PC-3 (cell line): ENCODE data around the gene FGGY.

Source experiments
- CTCF ChIP-seq: fragments of 300-600 bp; sonication (generic); conservative IDR thresholded peaks from 2 replicates; pipeline ENCODE4 v1.5.1; 2017; ENCODE audit warnings: antibody characterized with exemption, low read depth, mild to moderate bottlenecking, low read length
- EZH2 ChIP-seq: fragments of 300-600 bp; sonication (generic); IDR thresholded peaks from one replicate; pipeline ENCODE4 v1.6.1; 2017; ENCODE audit warnings: antibody characterized with exemption, mild to moderate bottlenecking, low read length; ENCODE audit not compliant: unreplicated experiment

GRCh38 chr1:59478822-59479221 lies 181.9 kb downstream of the FGGY start:
- TF ChIP-seq CTCF (no peak), EZH2 (no peak)
